ENCODE results near the gene EHD4.

Gene EHD4

DNA sequence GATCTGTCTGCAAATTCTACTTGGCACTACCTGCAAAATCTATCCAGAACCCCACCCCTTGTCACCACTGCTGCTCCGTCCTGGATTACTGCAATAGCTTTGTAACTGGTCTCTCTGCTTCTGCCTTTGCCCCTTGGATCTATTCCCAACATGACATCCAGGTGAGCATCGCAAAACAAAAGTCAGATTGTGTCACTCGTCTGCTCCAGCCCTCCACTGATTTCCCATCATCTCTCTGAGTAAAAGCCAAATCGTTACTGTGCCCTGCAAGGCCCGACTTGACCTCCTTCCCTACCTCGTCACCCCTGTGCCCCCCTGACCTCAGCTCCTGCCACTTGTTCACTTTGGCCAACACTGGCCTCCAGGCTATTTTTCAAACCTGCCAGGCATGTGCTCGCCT lies 87.9 kb downstream of the EHD4 start:
- TF ChIP-seq GATA3 (IDR thresholded peaks at IDR 0.05; ENCODE audit: low read depth, low read length) (no peak), GATA2 (IDR thresholded peaks at IDR 0.05; ENCODE audit: low read depth, low read length) (no peak)

DNA sequence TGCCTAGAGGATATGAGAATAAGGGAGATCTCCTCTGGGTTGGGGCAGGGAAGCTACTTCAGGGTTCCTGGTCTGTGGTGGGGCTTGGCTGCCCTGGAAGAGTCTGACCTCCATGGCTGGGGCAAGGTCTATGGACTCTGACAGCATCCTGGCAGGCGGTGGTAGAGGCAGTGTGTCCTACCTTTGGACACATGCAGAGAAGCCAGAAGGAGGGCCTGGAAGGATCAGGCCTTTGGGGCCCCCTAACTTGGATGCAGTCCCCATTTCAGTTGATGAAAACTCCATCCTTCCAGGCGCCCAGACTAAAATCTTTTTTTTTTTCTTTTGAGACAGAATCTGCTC lies 88.9 kb downstream of the EHD4 start:
- no peak for TF ChIP-seq GATA2 (IDR thresholded peaks at IDR 0.05; ENCODE audit: low read depth, low read length)
- no peak for TF ChIP-seq GATA3 (IDR thresholded peaks at IDR 0.05; ENCODE audit: low read depth, low read length)

DNA sequence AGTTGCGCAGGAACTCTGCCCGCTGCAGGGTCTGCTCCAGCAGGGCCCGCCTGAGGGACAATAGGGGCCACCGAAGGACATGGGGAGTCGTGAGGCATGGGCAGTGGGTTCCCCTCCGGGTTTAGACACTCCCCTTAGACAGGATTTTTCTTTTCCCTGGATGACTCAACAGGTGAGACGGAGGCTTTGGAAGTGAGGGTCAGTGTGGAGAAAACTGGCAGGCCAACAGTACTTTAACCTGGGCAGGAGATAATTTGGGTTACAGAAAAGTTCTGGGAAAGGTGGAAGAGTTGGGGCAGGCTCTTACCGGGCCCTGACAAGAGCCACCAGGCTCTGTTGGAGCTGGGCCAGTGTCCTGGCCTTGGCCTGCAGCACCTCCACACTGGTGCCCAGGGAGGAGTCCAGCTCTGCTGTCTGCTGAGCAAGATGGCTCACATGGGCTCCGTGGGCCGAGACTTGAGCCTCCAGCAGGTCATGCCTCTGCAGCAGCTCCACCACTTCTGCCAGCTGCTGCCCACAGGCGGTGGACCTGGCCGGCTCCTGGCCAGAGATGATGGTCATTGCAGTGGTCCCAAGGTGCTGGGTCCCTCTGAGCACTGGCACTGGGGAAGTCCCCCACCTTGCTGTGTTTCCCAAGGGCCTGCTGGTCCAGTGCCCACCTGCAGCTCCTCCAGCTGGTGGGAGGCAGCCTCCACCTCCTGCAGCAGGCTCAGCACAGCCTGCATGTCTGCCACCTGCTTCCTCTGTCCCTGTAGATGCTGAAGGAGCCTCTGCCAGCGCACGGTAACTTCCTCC lies 89.5 kb downstream of the EHD4 start:
- no peak for TF ChIP-seq GATA2 (IDR thresholded peaks at IDR 0.05; ENCODE audit: low read depth, low read length)
- no peak for TF ChIP-seq GATA3 (IDR thresholded peaks at IDR 0.05; ENCODE audit: low read depth, low read length)

DNA sequence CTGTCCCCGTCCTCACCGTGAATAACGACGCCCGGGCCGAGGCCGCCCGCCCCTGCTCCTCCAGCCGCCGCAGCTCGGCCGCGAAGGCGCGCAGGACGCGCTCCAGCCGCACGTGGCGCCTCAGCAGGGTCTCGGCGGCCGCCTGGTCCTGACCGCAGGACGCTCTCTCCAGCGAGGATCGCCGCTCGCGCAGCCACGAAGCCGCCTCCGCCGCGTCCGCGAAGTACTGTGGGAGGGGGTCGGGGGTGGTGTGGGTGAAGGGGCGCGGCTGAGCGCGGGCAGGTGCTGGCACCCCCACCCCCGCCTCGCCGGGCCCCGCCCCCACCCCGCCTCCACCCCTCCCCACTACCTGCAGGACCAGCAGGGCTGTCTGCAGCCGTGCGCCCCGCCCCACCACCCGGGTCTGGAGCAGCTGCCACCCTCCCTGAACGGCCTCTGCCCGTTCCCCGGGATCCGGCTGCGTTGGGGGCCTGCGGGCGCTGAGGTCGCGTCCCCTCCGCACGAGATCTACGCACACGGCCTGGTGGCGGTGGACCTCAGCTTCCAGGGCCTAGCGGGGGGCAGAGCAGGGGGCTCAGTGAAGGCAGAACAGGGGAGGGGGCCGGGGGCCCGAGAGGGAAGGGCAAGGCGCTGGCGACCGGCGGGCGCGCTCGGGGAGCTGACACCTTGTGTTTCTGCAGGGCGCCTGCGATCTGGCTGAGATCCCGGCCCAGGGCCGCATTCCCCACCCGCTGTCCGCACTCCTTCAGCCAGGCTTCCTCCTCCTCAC lies 90.3 kb downstream of the EHD4 start:
- TF ChIP-seq GATA3 (IDR thresholded peaks at IDR 0.05; ENCODE audit: low read depth, low read length): no peak
- TF ChIP-seq GATA2 (IDR thresholded peaks at IDR 0.05; ENCODE audit: low read depth, low read length): no peak

DNA sequence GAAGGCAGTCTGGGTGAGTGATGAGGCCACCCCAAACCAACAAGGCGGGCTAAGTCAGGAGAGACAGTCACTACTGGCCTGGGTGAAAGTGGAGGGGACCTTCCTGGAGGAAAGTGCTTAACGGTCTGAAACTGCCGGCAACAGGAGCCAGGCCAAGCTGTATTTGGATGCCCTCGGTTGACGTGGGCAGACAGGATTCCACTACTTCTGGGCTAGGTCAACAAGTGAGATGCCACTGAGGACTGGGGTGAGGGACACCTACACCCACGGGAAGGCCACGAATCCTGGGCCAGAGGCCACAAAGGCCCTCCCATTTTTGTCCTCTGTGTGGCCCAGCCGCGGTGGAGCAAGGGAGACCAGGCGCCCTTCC lies 90.8 kb downstream of the EHD4 start:
- TF ChIP-seq GATA3 (IDR thresholded peaks at IDR 0.05; ENCODE audit: low read depth, low read length): no peak
- no peak for TF ChIP-seq GATA2 (IDR thresholded peaks at IDR 0.05; ENCODE audit: low read depth, low read length)

DNA sequence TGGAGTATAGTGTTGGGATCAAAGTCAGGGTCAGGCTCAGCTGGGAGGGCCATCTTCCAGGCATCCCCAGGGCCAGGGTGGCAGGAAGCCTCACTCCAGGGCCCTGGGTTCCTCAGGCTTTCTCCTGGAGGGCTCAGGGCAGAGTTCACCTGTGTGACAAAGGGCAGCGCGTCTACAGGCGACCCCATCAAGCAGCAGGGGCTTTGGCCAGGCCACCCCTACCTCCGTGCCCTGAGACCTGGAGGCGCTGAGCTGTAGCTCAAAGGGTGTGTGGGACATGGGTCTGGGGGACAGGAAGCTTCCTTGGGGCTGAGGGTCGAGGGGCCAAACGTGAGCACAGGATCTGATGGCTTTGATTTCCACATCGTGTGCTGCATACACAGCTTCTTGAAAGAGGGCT lies 91.3 kb downstream of the EHD4 start:
- no peak for TF ChIP-seq GATA3 (IDR thresholded peaks at IDR 0.05; ENCODE audit: low read depth, low read length)
- no peak for TF ChIP-seq GATA2 (IDR thresholded peaks at IDR 0.05; ENCODE audit: low read depth, low read length)

DNA sequence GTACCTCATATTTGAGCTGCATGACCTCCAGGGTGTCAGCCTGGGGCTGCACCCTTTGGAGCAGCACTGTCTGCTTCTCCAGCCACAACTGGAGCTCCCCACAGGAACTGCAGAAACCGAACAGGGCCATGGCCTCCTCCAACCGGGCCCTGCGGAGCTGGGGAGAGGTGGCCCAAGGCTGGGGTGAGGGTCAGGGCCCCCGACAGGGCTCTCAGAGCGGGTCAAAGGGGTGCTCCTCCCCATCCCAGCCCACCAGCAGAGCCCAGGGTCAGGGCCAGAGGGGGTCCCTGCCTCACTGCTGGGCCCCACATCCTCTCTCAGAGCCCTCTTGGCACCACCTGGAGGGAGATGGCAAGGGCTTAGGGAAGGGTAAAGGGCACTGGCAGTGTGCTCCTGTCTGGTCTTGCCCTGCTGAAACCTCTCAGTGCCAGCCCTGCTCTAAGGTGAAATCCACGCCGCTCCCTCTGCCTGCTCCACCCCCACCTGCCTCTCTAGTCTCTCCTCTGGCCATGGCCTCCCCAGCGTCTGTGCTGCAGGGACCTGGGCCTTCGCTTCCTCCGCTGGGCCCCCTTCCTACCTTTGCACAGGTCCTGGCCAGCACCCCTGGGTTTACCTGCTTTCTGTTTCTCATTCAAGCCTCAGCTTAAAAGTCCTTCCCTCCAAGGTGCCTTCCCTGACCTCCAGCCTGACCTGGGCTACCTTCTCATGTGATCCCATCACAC lies 92.0 kb downstream of the EHD4 start:
- TF ChIP-seq GATA3 (IDR thresholded peaks at IDR 0.05; ENCODE audit: low read depth, low read length) (no peak), GATA2 (IDR thresholded peaks at IDR 0.05; ENCODE audit: low read depth, low read length) (no peak)

DNA sequence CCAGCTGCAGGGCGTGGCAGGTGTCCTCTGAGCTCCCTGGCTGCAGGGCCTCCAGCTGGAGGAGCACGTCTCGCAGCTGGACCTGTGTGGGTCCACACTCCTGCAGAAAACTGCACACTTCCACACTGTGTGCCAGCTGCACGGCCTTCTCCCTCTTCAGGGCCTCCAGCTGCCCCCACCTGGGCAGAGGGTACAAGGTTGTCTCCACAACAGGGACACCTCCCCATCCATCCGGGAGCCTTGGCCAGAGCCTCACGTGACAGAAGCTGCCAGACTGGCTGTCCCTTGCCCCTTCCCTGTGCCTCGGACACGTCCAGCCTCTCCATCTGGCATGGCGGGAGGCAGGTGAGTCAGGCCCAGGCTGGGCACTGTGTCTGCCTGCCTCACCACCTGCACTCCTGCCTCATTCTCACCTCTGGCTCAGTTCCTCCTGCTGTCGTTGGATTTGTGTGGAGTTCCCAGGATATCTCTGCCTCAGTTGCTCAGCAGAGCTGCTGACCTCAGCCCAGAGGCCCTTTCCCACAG lies 93.0 kb downstream of the EHD4 start:
- TF ChIP-seq GATA3 (IDR thresholded peaks at IDR 0.05; ENCODE audit: low read depth, low read length): no peak
- TF ChIP-seq GATA2 (IDR thresholded peaks at IDR 0.05; ENCODE audit: low read depth, low read length): no peak

DNA sequence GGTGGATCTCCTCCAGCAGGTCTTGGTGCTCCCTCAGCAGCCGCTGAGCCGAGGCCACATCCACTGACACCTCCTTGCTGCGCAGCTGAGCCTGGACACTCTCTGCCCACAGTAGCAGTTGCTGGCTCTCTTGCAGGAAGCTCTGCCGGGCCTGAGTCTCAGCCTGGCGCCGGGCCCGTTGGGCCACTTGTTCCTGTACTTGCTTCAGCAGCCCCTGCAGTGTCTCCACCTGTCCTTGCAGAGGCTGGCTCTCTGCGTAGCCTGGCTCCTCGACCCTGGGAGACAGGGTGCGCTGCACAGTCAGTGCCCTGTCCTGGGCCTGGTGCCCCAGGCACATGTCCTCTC lies 94.0 kb downstream of the EHD4 start:
- TF ChIP-seq GATA2 (IDR thresholded peaks at IDR 0.05; ENCODE audit: low read depth, low read length): no peak
- no peak for TF ChIP-seq GATA3 (IDR thresholded peaks at IDR 0.05; ENCODE audit: low read depth, low read length)

DNA sequence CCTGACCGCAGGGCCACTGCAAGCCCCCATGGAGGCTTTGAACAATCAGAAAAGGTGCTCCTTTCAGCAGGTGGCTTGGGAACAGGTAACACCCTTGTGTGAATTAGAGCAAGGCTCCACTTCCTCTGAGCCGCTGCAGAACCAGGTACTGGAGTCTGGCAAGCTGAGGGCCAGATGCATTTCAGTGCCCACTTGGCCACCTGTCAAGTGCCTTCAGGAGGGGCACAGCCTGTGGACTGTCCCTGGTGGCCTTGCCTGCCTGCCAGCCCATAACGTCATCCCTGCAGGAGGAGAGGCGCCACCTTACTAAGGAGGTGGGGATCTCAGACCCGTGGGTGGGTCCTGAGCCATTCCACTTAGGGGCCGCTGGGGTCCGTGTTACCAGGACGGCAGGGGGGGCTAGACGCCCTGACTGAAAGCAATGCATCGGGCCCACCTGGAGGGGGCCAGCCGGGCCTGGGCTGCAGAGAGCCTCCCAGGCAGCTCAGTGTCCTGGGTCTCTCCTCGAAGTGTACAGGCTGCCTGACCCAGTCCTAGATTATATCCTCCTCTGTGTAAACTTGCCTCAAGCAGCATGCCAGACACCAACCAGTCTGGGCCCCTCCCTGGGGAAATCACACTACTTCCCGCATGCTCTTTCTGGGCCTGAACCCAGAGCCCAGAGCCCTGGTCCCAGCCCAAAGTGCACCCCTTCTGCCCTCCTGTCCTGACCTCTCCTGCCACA lies 94.6 kb downstream of the EHD4 start:
- TF ChIP-seq GATA2 (IDR thresholded peaks at IDR 0.05; ENCODE audit: low read depth, low read length) (no peak), GATA3 (IDR thresholded peaks at IDR 0.05; ENCODE audit: low read depth, low read length) (no peak)

DNA sequence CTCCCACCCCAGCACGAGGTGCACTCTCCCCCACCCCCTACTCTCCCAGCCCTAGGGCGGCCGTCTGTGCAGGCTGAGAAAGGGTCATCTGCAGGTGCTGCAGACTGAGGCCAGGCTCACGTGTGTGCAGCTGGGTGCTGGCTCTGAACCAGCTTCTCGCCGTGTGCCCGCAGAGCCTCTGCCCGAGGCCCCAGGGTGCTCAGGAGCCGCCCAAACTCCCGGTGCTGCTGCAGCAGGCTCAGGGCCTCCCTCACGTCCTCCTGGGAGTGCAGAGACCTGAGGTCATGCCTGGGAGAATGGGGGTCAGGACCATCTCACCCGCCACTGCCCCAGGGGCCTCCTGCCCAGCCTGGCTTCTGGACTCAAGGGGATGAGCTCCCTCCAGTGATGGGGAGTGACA lies 95.7 kb downstream of the EHD4 start:
- TF ChIP-seq GATA3 (IDR thresholded peaks at IDR 0.05; ENCODE audit: low read depth, low read length) (no peak), GATA2 (IDR thresholded peaks at IDR 0.05; ENCODE audit: low read depth, low read length) (no peak)

DNA sequence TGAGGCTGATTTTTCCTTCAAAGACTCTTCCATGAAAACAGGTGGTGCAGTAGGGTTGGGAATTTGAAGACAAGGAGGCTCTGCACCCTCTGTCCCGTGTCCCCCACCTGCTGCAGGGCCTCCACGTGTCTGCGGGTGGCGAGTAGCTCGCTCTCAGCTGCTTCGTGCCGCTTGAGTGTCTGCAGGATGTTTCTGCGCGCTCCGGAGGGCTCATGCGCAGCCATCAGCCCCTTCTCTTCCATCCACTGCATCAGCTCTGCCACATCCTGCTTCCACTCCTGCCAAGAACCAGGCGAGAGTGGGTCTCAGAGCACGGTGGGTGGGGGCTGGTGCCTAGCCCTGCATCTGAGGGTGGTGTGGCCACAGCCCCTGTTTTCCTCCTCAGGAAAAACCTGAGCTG lies 96.3 kb downstream of the EHD4 start:
- TF ChIP-seq GATA2 (IDR thresholded peaks at IDR 0.05; ENCODE audit: low read depth, low read length): no peak
- no peak for TF ChIP-seq GATA3 (IDR thresholded peaks at IDR 0.05; ENCODE audit: low read depth, low read length)

DNA sequence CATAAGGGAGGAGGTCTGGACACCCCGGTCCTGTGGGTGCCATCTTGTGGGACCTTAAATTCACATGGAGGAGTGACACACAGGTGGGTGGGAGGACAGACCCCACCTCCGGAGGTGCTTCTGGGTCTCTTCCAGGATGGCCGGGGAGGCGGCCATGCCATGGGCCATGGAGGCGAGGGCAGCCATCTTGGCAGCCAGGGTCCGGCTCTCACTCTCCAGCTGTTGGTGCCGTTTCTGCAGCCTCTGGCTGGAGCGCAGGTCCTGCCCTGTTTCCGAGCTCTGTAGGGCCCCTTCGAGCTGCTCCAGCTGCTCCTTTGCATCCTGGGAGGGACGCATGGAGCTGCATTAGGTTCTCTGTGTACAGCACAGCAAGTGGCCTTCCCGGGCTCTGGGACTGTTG lies 97.6 kb downstream of the EHD4 start:
- TF ChIP-seq GATA2 (IDR thresholded peaks at IDR 0.05; ENCODE audit: low read depth, low read length) (no peak), GATA3 (IDR thresholded peaks at IDR 0.05; ENCODE audit: low read depth, low read length) (no peak)

DNA sequence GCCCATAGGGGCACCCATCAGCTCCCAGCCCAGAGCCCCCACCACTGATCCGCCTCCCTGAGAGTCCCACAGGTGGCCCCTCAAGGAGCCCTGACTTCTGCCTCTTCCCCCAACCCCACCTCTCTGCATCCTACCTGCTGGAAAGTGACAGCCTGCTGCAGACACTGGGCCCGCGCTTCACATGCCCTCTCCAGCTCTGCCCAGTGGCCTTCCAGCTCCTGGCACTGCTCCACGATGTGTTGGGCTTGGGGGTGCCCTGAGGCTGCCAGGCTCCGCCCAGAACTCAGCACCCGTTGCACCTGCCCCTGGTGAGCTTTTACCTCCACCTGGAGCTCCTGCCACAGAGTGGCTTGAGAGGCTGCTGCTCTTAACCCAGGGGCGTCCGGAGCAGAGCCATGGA lies 98.6 kb downstream of the EHD4 start:
- TF ChIP-seq GATA3 (IDR thresholded peaks at IDR 0.05; ENCODE audit: low read depth, low read length) (no peak), GATA2 (IDR thresholded peaks at IDR 0.05; ENCODE audit: low read depth, low read length) (no peak)
